Esophagus muscularis mucosa (tissue), 4 donors: Measurements from ENCODE around the gene FETUB.

Experiments used
- EP300 ChIP-seq: sonication (generic); formaldehyde crosslinking; IDR thresholded peaks from one replicate; pipeline ENCODE4 v1.6.1; 2017; ENCODE audit warnings: antibody characterized with exemption
- POLR2A ChIP-seq: fragments of 450-650 bp; IDR thresholded peaks from one replicate; pipeline ENCODE4 v1.6.1; 2017; ENCODE audit warnings: antibody characterized with exemption, moderate library complexity, mild to moderate bottlenecking, low read depth
- TF ChIP-seq, protein P1 (sequence below), 3 experiments: fragments of 200-600 bp in 2 of 3; fragments of 450-650 bp in 1 of 3; sonication (generic) in 2 of 3; IDR thresholded peaks; one replicate each; pipeline ENCODE4 v1.5.1; 2017 to 2019; ENCODE audit warnings: antibody characterized with exemption in 3 of 3, mild to moderate bottlenecking in 2 of 3, moderate library complexity in 1 of 3

DNA sequence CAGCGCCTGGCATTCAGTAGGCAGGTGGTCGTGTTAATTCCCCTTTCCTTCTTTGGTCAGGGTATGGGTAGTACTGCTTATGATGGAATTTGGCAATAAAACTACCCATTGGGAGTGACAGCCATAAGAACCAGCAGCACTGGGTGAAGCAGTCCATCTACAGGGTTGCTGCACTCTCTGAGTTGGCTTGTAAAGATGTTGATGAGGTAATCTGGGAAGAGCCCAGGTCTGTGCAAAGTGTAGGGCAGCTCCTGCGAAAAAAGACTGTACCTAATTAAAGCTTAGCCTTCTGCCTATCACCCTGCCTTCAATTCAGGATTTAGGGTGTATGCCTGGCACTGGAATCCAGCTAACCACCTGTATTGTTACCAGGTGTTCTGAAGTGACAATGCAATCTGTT lies 4.7 kb upstream of the FETUB start:
- TF ChIP-seq POLR2A, result no peak
- TF ChIP-seq, protein P1, sequence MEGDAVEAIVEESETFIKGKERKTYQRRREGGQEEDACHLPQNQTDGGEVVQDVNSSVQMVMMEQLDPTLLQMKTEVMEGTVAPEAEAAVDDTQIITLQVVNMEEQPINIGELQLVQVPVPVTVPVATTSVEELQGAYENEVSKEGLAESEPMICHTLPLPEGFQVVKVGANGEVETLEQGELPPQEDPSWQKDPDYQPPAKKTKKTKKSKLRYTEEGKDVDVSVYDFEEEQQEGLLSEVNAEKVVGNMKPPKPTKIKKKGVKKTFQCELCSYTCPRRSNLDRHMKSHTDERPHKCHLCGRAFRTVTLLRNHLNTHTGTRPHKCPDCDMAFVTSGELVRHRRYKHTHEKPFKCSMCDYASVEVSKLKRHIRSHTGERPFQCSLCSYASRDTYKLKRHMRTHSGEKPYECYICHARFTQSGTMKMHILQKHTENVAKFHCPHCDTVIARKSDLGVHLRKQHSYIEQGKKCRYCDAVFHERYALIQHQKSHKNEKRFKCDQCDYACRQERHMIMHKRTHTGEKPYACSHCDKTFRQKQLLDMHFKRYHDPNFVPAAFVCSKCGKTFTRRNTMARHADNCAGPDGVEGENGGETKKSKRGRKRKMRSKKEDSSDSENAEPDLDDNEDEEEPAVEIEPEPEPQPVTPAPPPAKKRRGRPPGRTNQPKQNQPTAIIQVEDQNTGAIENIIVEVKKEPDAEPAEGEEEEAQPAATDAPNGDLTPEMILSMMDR (IDR thresholded peaks at IDR 0.05), result no peak
- TF ChIP-seq EP300, result no peak
